Measurements from ENCODE around the gene HOXB13.
"Not testable (repeated sequence)": the region's sequence is repeated elsewhere in the genome, so short reads cannot be mapped to it uniquely, and the experiment has no call there.

HOXB13 gene

DNA sequence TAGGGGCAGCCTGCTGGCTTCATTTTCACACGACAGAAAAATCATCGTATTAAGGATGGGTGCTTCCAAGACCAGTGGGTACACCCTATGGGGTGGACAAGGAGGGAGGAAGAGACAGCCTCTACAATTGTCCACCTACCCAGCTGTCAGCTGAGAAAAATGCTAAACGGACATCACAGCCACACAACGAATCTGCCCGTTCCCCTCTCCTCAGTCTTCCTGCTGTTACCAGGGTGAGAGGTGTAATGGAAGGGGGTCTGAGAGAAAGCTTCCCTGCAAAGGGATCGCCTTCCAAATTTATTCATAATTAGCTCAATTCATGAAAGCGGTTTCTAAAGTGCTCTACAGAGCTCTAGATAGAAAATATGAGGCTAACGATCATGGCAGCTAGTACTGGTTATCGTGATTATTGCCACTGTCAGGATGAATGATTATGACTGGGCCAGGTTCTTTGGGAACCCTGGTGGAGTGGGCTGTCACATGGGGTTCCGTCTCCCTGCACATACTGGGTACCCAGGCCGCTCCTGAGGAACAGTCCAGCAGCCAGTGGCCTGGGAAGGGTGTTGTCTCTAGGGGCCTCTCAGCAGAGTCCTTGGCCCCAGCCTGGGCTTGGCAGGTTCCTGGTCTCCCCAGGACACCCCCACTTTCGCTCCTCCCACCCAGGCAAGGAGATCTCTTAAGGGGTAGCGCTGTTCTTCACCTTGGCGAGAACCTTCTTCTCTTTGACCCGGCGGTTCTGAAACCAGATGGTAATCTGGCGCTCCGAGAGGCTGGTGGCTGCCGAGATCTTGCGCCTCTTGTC is 2.2 kb downstream of the HOXB13 start:
- DNase-seq (ENCODE audit: low read depth): no peak

DNA sequence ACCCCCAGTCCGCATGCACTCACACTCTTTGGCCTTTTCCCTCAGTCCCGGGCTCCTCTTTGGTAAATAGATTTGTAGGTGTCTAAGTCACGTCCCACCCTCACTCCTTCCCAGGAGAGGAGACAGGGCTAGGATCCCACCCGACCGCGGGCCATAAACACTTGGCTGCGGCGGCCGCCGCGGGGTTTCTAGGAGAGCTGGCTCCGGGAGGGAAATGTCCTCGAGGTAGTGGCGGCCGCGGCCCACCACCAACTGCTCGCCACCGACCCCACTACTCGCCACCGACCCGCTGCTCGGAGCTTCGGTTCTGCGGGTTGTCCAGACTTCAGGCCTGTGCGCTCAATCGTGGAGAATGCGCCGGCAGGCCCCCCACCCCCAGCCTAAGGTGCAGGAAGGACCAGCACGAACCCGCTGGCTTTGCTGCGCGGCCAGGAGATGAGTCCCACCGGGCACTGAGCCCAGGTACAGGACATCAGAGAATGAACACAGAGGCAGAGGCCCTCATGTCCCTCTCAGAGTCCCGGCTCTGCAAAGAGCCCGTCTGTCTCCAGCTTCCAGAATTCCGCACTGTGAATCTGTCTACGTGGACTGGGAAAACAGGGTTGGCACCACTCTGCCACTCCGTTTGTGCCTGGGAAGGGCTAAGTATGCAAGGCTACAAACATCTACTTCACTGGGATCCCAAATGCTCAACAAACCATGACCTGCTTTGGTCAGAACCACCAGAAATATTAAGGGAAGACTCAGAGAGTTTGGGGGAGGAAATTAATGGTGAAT is 3.1 kb downstream of the HOXB13 start:
- DNase-seq (ENCODE audit: low read depth): no peak

GRCh38 chr17:48725004-48725287 is 3.6 kb downstream of the HOXB13 start:
- no peak for DNase-seq (ENCODE audit: low read depth)

DNA sequence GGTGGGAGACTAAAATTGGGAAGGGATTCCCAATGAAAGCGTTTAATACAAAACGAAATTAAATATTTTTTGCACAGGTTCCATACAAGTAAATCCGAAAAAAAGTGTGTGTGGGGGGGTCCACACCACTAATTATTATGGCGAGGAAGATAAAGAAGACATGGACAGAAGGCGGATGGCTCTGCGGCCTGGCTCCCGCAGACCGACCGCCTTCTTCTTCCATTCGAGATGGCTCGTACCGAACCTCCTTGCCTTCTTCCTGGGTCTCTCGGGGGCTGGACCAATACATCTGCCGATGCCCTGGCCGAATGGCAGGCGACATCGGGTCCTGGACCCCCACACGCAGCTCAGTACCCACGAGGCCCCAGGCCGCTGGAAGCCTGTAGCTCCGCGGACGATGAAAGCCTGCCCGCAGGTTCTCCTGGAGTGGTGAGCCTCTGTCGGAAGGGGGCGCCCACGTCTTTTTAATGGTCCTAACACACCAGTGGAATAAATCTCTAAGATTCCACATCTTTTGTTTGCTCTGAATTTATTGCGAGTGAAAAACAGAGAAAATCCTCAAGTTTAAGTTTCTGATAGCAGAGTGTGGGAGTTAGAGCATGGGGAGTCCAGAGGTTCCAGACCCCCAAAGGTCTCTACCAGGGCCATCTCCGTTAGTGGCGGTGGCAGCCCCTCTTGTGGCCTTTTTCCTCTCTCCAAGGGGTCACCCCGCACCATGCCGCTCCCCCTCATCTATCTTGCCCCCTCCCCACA is 4.1 kb downstream of the HOXB13 start:
- DNase-seq (ENCODE audit: low read depth): no peak

GRCh38 chr17:48723423-48724250 is 4.9 kb downstream of the HOXB13 start:
- DNase-seq (ENCODE audit: low read depth): no peak

DNA sequence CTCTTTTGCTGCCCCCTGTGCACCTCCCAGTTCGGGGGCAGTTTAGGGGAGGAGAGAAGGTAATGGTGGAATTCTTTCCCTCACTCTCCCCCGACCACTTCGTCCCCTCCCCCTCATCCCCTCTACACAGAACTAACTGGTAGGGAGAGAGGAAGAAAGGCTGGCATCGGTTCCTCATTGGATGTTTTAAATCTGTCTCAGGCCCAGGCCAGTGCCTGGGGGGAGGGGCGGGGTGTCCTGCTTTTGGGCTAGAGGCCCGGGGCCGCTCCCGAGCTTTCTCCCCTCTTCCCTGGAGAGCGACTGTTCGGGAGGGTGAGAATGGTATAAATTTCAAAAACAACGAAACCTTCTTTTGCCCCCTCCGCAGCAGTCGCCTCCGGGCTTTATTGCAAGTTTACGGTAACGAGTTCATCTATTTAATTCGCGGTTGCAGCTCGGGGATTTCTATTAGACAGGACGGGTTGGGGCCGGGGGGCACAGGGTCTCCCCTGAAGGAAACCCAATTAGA is 5.6 kb downstream of the HOXB13 start, which contains the start of gene PRAC2:
Gene PRAC2, plus strand, starts transcription at position 271 of the 508 bp plus-strand sequence. CDS start 1,226 bp downstream, outside the sequence.
- no peak for DNase-seq (ENCODE audit: low read depth)

- no peak for DNase-seq (ENCODE audit: low read depth)
Observed at GRCh38 chr17:48722201-48722907, 6.2 kb downstream of the HOXB13 start, which contains the start of gene PRAC1. Gene PRAC1 (minus strand): TSS chr17:48722518. CDS start chr17:48722392, 126 bp downstream.

DNA sequence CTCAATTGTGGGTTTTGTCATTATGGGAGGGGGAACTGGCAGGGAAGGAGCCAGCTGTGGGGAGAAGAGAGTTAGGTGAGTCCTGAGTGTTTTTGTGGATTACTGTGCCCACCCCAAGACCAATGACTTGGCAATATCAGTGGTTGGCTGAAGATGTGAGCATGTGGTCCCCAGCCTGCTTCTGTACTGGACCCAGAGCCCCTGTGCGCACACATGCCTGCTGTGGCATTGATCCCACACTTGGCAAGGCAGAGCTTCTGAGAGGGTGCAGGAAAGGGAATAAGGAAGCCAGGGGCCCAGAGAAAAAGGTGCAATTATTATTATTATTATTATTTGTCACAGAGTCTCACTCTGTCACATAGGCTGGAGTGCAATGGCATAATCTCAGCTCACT is 7.5 kb downstream of the HOXB13 start:
- no peak for DNase-seq (ENCODE audit: low read depth)

- no peak for DNase-seq (ENCODE audit: low read depth)
Observed at GRCh38 chr17:48720266-48721008, 8.1 kb downstream of the HOXB13 start.

DNA sequence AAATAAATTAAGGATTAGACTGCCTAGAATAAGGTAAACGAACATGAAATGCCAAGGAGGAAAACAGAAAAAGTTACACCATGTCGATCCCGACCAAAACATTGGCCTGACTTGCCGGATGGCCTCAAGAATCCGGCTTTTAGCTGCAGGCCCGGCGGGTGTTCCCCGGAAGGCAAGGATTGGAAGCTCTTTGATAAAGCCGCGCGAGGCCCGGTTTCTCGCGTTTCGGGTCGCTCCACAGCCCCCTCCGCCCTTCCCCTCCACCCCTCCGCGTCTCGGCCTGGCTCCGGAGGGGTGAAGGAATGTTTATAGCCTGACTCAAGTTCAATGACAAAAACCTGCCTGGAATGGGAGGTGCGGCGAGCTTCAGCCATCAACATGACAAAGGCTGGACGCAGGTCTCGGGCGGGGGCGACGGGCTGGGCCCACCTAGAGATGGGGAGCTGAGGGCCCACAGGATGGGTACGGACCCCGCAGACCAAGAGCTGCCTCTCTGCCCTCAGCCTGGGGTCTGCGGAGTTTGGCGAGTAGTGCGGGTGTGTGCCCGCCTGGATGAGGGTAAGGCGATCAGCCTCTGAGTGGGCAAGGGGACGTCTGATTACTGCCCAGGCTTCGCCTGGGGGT is 8.8 kb downstream of the HOXB13 start:
- DNase-seq (ENCODE audit: low read depth): no peak

DNA sequence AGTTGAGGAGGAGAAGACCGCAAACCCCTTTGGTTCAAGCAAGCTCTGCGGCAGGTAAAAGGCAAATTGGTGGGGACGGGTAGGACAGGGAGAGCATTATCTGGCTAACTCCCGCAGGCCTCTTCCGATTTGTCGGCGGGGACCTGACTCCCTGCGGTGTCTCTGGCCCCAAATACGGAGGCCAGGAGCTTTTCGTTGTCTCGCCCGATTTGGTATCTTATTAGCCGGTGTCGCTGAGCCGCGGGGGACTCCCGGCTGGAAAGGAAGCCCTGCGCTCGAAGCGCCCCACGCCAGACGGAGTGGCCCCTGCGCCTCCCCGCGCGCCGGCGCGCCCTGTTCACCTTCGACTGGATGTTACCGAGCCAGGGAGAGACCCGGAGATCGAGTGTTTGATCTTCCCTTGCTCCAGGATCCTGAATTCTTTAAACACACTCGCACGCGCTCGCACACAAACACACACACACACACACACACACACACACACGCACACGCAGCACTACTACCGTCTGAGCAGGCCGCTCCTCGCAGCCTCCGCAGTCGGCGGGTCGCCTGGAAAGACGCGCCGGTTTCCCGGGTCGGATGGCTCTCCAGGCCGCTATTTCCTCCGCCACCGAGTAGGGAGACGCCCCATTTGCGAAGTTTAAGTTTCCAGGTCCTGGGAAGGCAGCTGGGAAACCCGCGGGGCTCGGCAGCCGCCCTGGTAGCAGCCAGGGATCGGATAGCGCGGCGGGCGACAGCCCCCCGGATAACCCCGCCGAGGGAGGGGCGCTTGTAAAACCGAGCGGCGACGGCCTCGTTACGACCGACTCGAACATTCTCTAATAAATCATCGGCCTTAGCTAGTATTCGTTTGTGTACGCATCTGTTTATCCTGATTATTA is 9.5 kb downstream of the HOXB13 start:
- DNase-seq (ENCODE audit: low read depth): no peak

- DNase-seq (ENCODE audit: low read depth): no peak
Observed at GRCh38 chr17:48718227-48718760, 10.3 kb downstream of the HOXB13 start.

DNA sequence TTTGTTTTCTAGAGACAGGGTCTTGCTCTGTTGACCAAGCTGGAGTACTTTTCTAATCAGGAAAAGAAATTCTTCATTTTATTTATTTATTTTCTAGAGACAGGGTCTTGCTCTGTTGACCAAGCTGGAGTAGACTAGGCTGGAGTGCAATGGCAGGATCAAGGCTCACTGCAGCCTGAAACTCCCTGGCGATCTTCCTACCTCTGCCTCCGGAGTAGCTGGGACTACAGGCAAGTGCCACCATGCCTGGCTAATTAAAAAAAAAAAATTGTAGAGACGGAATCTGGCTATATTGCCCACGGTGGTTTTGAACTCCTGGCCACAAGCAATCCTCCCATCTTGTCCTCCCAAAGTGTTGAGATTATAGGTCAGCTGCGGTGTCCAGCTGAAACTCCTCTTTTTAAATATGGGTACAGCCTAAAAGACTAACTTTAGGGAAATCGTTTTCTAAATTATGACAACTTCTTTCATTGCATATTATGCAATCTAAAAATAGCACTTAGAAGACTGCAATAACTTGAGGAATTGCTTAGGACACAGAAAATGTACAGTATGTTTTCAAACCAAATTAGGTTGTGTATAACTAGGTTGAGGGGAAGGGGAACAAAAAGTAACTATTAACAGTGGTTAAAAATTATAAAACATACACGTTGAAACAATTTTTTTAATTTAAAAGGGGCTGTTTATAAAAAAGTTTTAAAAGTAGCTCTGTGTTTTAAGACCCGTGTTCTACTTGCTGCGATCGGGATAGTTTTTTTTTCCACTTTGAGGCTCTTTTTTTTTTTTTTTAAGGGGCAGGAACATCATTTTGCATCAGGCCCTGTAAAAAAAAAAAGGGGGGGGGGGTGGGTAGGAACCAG is 11.0 kb downstream of the HOXB13 start:
- DNase-seq (ENCODE audit: low read depth): no peak

- DNase-seq (ENCODE audit: low read depth): not testable (repeated sequence)
Observed at GRCh38 chr17:48716549-48716948, 12.0 kb downstream of the HOXB13 start.

- no peak for DNase-seq (ENCODE audit: low read depth)
Observed at GRCh38 chr17:48715496-48716399, 12.8 kb downstream of the HOXB13 start.

- no peak for DNase-seq (ENCODE audit: low read depth)
Observed at GRCh38 chr17:48711128-48711527, 17.4 kb downstream of the HOXB13 start.
